Upper lobe of left lung (tissue), 6 donors: Measurements from ENCODE around the gene OR52I1. TPM values are rescaled to one million over a fixed set of nuclear protein-coding genes. Genes with fewer than 3 reads are reported as not detected.

Experiments
- ATAC-seq, 2 donors: fragments of 200-7000 bp; cut with Tn5 transposase; one replicate each; pipeline ENCODE4 v1.9.1; 2022; ENCODE audit warnings: mild to moderate bottlenecking in 2 of 2, moderate library complexity in 2 of 2; ENCODE audit not compliant: low FRiP score in 2 of 2
- DNase-seq, 2 donors: peaks; one replicate each; pipeline ENCODE4 v3.0.0-alpha.2; 2019 to 2020
- H3K27ac ChIP-seq, 4 donors: fragments of 200-600 bp; sonication (generic); one replicate each; pipeline ENCODE4 v1.5.1; 2016 to 2019
- H3K27me3 ChIP-seq, 4 donors: fragments of 200-600 bp; sonication (generic); one replicate each; pipeline ENCODE4 v1.5.1; 2017 to 2019
- H3K36me3 ChIP-seq, 4 donors: fragments of 200-600 bp; sonication (generic); one replicate each; pipeline ENCODE4 v1.5.1; 2016 to 2019
- H3K4me1 ChIP-seq, 4 donors: fragments of 200-600 bp; sonication (generic); one replicate each; pipeline ENCODE4 v1.5.1; 2018 to 2019
- H3K4me3 ChIP-seq, 4 donors: fragments of 200-600 bp; sonication (generic); one replicate each; pipeline ENCODE4 v1.5.1; 2017 to 2019; ENCODE audit warnings: mild to moderate bottlenecking in 2 of 4, moderate library complexity in 1 of 4
- H3K9me3 ChIP-seq, 4 donors: fragments of 200-600 bp; sonication (generic); one replicate each; pipeline ENCODE4 v1.5.1; 2018 to 2019
- CTCF ChIP-seq, 6 experiments: fragments of 450-650 bp in 4 of 6; fragments of 200-600 bp in 2 of 6; sonication (generic) in 2 of 6; IDR thresholded peaks; one replicate each; pipeline ENCODE4 v1.5.1; 2016 to 2019; ENCODE audit warnings: antibody characterized with exemption in 6 of 6
- EP300 ChIP-seq, 4 donors: sonication (generic); formaldehyde crosslinking; IDR thresholded peaks; one replicate each; pipeline ENCODE4 v1.5.1; 2017; ENCODE audit warnings: antibody characterized with exemption in 4 of 4, control low read depth in 2 of 4
- POLR2A ChIP-seq, 4 donors: fragments of 450-650 bp; IDR thresholded peaks; one replicate each; pipeline ENCODE4 v1.5.1; 2016 to 2017; ENCODE audit warnings: antibody characterized with exemption in 4 of 4, mild to moderate bottlenecking in 2 of 4
- POLR2AphosphoS5 ChIP-seq, 2 donors: sonication (generic); formaldehyde crosslinking; IDR thresholded peaks; one replicate each; pipeline ENCODE4 v1.5.1; 2017; ENCODE audit warnings: antibody characterized with exemption in 2 of 2
- WGBS, 2 donors: methylation state at CpG; one replicate each; pipeline ENCODE4 v1.1.5; 2017 to 2018; 5-methylcytosine and 5-hydroxymethylcytosine counted together
- total RNA-seq, 6 donors: library from RNA; depleted of rRNA in 4 of 6; stranded (reverse); fragments of >200 nt in 4 of 6; gene quantifications; one replicate each; pipeline versions ENCODE4 v1.1.0 to v1.2.1, GENCODE V29; 2016 to 2021
- donor health status: DM: no; HTN: no; CAD: no; lungs with moderate emphysema.
- donor health status: DM: no; HTN: yes; CAD: no; lungs with severe emphysema.

OR52I1 gene
- total RNA-seq, 6 donors from 2014 or later: not detected

GRCh38 chr11:4637662-4638047 lies 43.8 kb downstream of the OR52I1 start:
- no peak overlapping the region for H3K4me3 ChIP-seq
- TF ChIP-seq POLR2AphosphoS5 (IDR thresholded peaks at IDR 0.05) (no peak), POLR2A (IDR thresholded peaks at IDR 0.05) (no peak), CTCF (IDR thresholded peaks at IDR 0.05) (no peak)
- H3K4me1 ChIP-seq: peaks cover 0 to 3% (median 0%) of the 10 kb centered on the region in 4 donors
- DNase-seq (no peak), ATAC-seq (no peak)
- no peaks in the 10 kb centered on the region for H3K9me3 ChIP-seq
- no peak overlapping the region for H3K27ac ChIP-seq
- 76 to 83% methylated on average over 3 of the region's 3 CpGs for WGBS, 2 donors
- H3K36me3 ChIP-seq: no peaks in the 10 kb centered on the region
- H3K27me3 ChIP-seq: no peaks in the 10 kb centered on the region

- Histone ChIP-seq H3K4me1 (peaks cover 0 to 3% (median 0%) of the 10 kb centered on the region in 4 donors), H3K27me3 (no peaks in the 10 kb centered on the region), H3K4me3 (no peak overlapping the region), H3K36me3 (no peaks in the 10 kb centered on the region), H3K27ac (no peak overlapping the region), H3K9me3 (no peaks in the 10 kb centered on the region)
- DNase-seq (no peak), ATAC-seq (no peak)
- 93 to 94% methylated on average over 3 to 6 of the region's 6 CpGs for WGBS, 2 donors
- no peak for TF ChIP-seq EP300 (IDR thresholded peaks at IDR 0.05)
- no peak for TF ChIP-seq CTCF (IDR thresholded peaks at IDR 0.05)
- TF ChIP-seq POLR2A (IDR thresholded peaks at IDR 0.05): no peak
- TF ChIP-seq POLR2AphosphoS5 (IDR thresholded peaks at IDR 0.05): no peak
Observed at GRCh38 chr11:4639931-4640330, 46.1 kb downstream of the OR52I1 start.

GRCh38 chr11:4641501-4641900 lies 47.7 kb downstream of the OR52I1 start:
- WGBS, 2 donors: 81 to 84% methylated on average over 7 of the region's 7 CpGs
- Histone ChIP-seq H3K4me3 (no peak overlapping the region), H3K36me3 (no peaks in the 10 kb centered on the region), H3K4me1 (peaks cover 0 to 3% (median 0%) of the 10 kb centered on the region in 4 donors), H3K27me3 (no peaks in the 10 kb centered on the region), H3K27ac (no peak overlapping the region), H3K9me3 (no peaks in the 10 kb centered on the region)
- TF ChIP-seq POLR2AphosphoS5 (IDR thresholded peaks at IDR 0.05): no peak
- no peak for TF ChIP-seq EP300 (IDR thresholded peaks at IDR 0.05)
- no peak for TF ChIP-seq CTCF (IDR thresholded peaks at IDR 0.05)
- no peak for TF ChIP-seq POLR2A (IDR thresholded peaks at IDR 0.05)
- ATAC-seq: no peak
- DNase-seq: no peak

GRCh38 chr11:4642043-4642442 lies 48.2 kb downstream of the OR52I1 start:
- no peaks in the 10 kb centered on the region for H3K9me3 ChIP-seq
- H3K36me3 ChIP-seq: no peaks in the 10 kb centered on the region
- ATAC-seq (no peak), DNase-seq (no peak)
- TF ChIP-seq EP300 (IDR thresholded peaks at IDR 0.05) (no peak), POLR2AphosphoS5 (IDR thresholded peaks at IDR 0.05) (no peak), POLR2A (IDR thresholded peaks at IDR 0.05) (no peak), CTCF (IDR thresholded peaks at IDR 0.05) (no peak)
- H3K27ac ChIP-seq: no peak overlapping the region
- no peak overlapping the region for H3K4me3 ChIP-seq
- H3K27me3 ChIP-seq: no peaks in the 10 kb centered on the region
- WGBS, 2 donors: 50 to 71% methylated on average over 7 of the region's 7 CpGs
- H3K4me1 ChIP-seq: peaks cover 0 to 2% (median 0%) of the 10 kb centered on the region in 4 donors

- no peaks in the 10 kb centered on the region for H3K9me3 ChIP-seq
- 42 to 50% methylated on average over 5 of the region's 5 CpGs for WGBS, 2 donors
- no peak overlapping the region for H3K27ac ChIP-seq
- H3K36me3 ChIP-seq: no peaks in the 10 kb centered on the region
- no peak overlapping the region for H3K4me3 ChIP-seq
- H3K27me3 ChIP-seq: no peaks in the 10 kb centered on the region
- H3K4me1 ChIP-seq: no peaks in the 10 kb centered on the region
- no peak for TF ChIP-seq POLR2A (IDR thresholded peaks at IDR 0.05)
- no peak for TF ChIP-seq POLR2AphosphoS5 (IDR thresholded peaks at IDR 0.05)
- TF ChIP-seq CTCF (IDR thresholded peaks at IDR 0.05): no peak
- TF ChIP-seq EP300 (IDR thresholded peaks at IDR 0.05): no peak
- ATAC-seq (no peak), DNase-seq (no peak)
Observed at GRCh38 chr11:4643076-4643475, 49.2 kb downstream of the OR52I1 start.
